GM18511 (cell line): Measurements from ENCODE around the gene COA8.
"Not testable (repeated sequence)": the region's sequence is repeated elsewhere in the genome, so short reads cannot be mapped to it uniquely, and the experiment has no call there.

Experiments used
- ATAC-seq: cut with Tn5 transposase; IDR thresholded peaks from one replicate; pipeline ENCODE4 v1.9.1; 2021; ENCODE audit warnings: mild to moderate bottlenecking, moderate library complexity; ENCODE audit not compliant: unreplicated experiment

The COA8 gene

DNA sequence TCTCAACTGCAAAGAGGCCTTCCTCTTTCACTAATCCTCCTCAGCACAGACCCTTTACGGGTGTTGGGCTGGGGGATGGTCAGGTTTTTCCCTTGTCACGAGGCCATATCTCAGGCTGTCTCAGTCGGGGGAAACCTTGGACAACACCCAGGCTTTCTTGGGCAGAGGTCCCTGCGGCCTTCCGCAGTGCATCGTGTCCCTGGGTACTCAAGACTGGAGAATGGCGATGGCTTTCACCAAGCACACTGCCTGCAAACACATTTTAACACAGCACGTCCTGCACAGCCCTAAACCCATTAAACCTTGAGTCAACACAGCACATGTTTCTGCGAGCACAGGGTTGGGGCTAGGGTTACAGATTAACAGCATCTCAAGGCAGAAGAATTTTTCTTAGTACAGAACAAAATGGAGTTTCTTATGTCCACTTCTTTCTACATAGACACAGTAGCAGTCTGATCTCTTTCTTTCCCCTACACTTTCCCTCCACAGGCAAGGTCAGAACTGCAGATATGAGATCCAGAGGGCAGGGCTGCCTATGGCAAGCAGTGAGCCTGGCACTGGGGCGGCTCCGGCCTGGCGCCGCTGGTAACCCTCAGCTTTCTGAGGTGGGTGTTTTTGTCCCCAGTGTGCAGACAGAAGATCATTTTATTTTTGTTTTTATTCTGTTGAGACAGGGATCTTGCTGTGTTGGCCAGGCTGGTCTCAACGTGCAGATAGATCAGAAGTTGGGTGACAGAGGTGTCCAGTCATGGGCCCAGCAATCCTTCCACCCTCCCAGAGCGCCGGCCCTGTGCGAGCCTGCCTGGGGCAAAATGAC is 37.1 kb upstream of the COA8 start:
- not testable (repeated sequence) for ATAC-seq

DNA sequence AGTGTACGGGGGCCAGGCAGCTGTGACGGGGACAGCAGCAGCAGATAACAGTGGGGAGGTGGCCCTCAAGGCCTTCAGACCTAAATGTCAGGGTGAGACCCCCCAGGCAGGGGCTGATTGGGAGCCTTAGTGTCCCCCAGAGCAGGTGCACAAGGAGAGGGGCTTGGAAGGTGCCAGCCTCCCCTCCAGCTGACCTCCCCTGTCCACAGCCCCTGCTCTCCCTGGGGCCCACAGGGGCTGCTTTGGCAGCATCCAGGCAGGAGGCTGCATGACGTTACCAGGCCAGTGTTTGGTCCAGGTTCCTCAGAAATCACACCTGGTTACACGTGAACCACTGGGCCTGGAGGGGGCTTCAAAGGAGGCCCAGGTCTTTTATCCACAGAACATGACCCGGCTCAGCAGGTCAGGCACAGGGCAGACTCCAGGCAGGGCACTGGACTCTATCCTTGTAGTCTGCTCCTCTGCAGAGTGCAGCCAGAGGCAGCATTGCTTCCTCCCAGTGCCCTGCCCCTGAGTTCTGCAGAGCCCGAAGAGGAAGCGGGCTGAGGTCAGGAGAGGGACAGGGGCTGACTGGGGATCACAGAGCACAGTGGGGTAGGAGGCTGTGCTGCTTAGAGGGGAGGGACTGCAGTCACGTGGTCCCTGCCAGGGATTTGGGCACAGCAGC is 36.4 kb upstream of the COA8 start:
- no peak for ATAC-seq

DNA sequence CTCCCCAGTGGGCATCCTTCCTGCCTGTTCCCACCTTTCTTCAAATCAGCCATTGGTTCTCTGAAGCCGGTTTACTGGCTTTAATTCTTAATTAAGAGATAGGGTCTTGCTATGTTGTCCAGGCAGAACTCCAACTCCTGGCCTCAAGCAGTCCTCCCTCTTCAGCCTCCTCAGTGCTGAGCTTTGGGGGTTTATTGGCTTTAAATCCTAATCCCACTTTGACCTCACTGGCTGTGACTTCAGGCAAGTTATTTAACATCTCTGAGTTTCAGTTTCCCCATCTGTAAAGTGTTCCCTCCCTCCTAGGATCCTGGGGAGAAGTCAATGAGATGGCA is 35.9 kb upstream of the COA8 start:
- ATAC-seq, result no peak

DNA sequence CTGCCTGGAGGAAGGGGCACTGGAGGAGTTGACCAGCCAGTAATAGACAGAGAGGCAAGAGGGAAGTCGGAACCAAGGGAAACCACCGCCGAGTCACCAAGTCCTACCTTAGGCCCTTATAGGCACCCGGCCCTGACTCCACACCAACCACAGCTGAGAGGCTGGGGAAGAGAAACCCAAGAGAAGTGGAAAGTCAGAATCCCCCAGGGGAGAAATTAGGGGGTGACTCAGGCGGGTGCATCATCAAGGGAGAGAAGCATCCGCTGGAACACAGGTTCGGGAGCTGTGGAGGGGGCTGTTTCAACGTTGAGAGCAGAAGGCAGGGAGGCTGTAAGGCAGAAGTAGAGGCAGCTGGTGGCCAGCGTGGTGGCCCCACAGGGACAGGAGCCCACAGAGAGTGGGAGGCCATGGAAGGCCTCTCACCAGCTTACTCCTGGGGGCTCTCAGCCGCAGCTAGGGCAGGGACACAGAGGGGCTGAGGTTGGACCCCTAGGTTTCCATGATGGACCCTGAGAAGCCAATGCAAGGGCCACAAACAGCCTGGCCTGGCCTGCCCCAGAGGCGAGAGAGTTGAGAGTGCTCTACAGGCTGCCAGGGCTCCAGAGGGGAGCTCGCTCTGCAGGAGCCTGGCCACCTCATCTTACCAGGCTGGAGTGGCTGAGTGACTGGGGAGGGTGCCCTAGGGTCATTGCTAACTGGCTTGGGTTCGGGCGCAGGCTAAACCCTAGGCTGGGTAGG is 35.2 kb upstream of the COA8 start:
- peak; percentile 83 for ATAC-seq

DNA sequence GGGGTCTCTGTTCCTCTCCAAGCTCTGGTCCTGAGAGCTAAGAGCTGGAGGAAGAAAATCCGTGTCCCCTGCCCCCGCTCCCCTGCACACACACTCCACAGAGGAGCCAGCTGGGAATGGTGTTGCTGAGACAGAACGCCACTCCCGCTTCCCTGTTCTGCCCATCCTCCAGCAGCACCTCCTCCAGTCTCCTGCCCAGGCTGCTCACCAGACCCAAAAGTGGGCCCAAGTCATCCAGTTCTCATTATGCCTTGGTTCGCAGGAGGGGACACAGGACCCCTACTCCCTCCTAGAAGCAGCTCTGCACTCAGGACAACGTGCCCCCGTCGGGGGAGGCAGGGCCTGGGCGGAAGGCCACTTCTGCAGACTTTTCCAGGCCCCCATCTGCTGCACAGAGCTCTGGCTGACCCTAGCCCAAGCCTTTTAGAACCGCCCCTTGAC is 34.6 kb upstream of the COA8 start:
- ATAC-seq, result no peak

DNA sequence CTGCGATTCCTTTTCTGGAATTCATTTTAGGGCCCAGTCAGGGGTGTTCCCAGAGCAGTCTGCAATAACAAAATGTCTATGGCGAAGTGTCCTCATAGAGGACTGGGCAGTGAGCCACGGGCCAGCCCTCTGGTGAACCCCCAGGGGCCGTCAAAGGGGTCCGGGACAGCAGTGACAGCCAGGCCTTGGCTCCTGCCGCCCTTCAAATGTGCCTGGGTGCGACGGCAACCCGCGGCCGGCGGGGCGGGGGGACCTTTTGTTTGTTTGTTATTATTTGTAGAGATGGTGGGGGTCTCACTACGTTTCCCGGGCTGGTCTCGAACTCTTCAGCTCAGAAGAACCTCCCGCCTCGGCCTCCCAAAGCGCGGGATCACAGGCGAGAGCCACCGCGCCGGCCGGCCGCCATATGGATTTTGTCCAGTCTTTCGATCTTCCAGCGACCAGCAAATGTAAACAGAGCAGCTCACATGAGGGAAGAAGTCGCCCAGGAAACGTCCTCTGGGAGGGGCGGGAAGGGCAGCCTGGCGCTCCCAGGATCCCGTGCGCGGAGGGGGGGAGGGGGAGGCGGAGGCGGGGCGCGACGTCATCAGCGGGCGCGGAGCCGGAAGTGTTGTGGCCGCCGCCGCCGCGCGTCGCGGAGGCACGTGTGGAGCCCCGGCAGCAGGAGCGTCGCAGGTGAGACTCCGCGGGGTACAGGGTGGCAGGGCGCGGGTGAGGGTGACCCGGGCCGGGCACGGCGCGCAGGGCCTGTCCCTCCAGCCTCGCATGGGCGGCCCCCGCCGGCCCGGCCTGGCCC is 34.0 kb upstream of the COA8 start, which contains the start of gene TRMT61A:
Gene TRMT61A (plus strand): TSS at position 610 of the 796 bp plus-strand sequence. CDS start 783 bp downstream, outside the sequence.
- peak; percentile 38 for ATAC-seq

DNA sequence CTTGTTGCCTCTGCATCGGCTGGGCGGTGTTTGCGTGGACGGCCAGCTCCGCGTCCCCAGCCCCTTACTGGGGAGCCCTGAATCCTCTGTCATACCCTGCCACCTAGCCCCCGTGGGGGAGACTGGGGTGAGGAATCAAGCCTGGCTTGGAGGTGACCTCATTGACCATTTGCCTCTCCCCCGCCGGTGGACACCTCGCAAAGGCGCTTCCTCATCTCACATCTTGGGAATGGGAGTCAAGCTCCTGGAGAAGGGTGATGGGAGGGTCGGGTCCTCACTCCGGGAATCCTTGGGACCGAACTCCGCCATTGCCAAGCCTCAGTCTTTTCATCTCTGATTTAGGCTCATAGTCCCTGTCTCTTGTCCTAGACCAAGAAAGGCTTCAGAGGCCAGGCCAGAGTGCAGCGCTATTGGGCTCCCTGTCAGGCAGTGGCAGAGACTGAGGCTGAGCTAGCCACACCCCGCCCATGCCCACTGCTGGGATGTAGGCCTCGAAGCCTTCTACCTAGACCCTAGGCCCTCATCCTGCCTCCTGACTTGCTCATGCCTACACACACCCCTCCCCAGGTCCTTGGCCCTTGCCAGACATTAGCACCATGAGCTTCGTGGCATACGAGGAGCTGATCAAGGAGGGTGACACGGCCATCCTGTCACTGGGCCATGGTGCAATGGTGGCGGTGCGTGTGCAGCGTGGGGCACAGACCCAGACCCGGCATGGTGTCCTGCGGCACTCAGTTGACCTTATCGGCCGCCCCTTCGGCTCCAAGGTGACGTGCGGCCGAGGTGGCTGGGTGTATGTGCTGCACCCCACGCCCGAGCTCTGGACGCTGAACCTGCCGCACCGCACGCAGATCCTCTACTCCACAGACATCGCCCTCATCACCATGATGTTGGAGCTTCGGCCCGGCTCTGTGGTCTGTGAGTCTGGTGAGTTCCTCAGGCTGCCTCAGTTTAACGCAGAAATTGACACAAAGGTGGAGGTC is 33.1 kb upstream of the COA8 start:
- ATAC-seq, result no peak

DNA sequence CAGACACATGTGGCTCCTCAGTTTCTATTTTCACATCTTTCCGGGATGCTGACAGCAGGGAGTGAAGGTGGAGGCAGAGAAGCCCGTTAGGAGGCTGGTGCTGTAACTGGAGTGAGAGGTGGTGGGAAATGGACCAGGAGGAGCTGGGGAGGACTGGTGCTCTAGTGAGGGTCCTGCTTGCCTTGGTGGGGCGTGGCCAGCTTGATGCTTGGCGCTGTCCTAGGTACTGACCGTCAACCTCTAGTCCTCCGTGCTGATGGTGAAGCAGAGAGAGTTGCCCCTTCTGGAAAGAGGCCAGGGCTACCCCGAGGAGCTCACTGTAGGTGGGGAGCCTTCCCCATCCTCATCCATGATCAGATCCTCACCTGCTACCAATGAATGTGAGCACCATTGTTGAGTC is 32.4 kb upstream of the COA8 start:
- no peak for ATAC-seq

DNA sequence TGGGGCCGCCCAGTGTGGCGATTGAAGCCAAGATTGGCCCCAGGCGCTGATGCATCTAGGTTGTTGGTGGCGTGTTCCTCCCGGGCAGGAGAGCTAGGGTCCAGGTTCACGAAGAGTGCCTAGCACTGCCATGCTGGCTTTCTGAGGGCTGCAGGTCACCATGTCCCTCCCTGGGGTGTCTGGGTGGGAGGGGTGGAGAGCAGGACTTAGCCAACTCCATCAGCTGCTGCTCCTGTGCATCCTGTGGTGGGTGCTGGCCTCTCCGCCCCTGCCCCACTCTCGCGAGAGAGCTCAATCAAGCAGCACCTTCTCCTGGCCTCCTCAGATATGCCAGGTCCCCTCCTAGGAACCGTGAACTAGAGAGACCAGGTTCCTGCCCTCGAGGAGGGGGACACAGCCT is 31.9 kb upstream of the COA8 start:
- no peak for ATAC-seq

DNA sequence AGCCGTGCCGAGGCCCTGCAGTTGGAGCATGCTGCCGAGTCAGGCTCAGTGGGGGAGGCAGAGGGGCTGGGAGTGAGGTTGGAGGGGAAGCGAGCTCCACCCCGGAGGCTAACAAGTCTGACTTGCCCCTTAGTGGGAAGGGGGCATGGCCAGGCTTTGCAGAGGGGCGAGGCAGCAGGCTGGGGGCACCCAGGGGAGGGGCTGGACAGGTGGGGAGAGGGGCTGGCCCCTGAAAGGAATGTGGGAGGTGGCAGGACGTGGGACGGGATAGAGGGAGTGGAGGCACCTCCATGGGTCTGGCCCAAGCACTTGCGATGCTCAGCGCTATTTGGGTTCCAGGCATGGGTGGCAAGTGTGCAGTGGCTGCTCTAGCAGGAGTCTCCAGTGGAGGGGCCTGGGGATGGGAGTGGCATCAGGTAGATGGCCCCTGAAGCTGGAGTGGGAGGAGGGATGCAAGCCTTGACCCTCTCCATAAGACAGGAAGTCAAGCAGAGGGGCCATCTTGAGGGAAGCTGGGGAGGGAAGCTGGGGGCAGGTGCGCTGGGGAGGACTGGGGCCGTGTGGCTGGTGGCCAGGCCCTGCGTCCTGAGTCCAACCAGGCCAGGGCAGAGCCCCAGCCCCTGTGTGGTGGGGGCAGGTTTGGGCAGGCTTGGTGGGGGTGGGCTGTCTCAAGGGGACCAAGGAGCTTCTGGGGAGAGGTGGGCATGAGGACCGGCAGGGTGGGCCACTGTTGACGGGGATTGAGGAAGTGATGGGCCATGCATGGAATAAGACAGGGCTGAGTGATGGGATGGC is 31.1 kb upstream of the COA8 start:
- ATAC-seq, result no peak

DNA sequence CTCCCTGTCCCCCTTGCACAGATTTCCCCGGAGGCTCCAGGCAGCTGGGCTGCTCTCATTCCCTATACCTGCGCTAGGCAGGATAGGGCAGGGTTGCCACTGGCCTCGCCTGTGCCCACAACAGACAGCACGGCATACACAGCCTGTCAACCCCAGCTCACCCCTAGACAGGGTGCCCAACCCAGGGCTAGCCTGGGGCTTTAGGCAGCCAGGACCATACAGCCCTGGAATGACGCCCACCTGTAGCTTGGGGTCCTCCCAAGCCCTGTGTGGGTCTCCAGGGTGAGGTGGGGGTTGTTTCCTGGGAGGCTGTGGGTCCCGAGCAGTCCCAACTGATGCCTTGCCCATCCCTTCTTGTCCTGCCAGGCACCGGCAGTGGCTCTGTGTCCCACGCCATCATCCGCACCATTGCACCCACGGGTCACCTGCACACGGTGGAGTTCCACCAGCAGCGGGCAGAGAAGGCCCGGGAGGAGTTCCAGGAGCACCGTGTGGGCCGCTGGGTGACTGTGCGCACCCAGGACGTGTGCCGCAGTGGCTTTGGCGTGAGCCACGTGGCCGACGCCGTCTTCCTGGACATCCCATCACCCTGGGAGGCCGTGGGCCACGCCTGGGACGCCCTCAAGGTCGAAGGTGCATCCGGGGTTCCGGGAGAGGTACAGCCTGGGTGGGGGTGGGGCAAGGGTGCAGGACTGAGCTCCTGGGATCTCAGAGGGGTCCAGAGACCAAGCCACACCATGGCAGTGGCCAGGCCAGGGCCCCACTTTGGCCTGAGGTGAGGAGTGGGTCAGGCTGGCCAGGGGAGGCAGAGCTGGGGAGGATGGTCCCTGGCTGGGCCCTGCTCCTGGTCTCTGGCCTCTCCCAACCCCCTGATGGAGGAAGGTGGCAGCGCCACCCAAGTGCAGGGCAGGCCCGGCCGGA is 30.3 kb upstream of the COA8 start:
- ATAC-seq, result no peak

DNA sequence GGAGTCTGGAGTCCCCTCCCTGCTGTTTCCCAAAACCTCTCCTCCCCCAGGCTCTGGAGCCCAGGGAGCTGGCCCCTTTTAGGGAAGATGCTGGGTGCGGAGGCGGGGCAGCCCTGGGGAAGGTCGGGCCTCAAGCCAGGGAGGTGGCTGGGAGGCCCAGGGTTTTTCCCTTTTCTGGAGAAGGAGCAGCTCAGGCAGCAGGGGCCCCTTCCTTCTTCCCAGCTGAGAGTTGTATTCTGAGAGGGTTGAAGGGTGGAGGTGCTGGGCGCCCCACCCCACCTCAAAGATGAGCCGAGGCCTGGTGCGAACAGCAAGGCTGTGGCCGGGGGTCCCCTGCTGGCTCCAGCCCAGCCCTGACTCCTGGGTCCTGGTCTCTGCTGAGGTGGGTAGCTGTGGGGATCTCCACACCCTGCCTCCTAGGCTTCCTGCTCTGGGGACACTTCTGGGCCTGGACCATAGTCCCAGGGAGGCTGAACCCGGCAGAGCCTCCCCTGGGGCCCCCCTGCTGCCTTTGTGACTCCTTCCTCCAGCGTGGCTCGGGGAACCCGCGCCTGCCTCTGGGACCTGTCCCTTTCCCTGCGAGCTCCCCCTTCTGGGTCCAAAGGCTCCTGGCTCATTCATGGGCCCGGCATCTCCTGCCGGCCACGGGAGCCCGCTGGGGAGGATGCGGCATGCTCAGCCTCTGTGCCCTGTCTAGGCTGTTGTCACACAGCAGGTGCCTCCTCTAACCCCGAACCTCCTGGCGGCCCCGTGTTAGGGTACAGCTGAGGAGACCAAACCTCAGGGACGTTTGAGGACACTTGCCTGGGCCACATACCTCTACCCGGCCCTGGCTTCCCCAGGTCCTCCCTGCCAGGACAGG is 29.4 kb upstream of the COA8 start:
- no peak for ATAC-seq

DNA sequence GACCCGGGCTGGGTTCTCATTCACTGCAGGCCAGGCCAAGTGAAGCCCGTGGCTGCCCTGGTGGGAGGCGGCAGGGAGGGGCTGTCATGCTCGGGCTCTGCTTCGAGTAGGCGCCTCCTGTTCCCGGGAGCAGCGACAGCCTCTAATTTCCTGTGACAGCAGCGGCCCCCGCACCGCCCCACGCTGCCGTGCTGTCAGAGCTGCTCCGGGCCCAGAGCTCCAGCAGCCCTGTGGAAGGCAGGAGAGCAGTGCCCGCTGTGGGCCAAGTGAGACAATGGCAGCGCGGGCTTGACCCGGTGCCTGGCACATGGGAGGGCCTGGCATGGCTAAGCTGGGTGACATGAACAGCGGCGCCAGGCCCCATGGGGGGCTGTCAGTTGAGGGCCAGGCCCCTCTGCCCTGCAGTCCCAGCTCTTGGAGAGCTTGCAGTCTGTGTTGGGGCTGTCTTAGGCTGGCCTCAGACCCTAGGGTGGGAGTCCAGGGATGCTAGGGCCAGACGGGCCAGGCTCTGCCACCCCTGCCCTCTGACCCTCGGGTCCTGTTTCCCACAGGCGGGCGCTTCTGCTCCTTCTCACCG is 28.7 kb upstream of the COA8 start:
- ATAC-seq, result no peak

DNA sequence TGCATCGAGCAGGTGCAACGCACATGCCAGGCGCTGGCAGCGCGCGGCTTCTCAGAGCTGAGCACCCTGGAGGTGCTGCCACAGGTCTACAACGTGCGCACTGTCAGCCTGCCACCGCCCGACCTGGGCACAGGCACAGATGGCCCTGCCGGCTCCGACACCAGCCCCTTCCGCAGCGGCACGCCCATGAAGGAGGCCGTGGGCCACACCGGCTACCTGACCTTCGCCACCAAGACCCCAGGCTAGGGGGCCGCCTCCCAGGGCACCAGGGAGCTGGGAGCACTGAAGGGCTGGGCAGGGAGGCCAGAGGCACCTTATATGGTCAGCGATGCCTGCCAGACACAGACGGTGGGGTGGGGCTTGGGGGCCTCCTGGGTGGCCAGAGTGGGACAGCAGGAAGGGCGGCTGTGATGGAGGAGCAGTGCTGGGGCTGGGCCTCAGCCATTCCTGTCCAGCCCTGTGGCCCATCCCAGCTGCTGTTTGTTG is 28.1 kb upstream of the COA8 start:
- no peak for ATAC-seq

DNA sequence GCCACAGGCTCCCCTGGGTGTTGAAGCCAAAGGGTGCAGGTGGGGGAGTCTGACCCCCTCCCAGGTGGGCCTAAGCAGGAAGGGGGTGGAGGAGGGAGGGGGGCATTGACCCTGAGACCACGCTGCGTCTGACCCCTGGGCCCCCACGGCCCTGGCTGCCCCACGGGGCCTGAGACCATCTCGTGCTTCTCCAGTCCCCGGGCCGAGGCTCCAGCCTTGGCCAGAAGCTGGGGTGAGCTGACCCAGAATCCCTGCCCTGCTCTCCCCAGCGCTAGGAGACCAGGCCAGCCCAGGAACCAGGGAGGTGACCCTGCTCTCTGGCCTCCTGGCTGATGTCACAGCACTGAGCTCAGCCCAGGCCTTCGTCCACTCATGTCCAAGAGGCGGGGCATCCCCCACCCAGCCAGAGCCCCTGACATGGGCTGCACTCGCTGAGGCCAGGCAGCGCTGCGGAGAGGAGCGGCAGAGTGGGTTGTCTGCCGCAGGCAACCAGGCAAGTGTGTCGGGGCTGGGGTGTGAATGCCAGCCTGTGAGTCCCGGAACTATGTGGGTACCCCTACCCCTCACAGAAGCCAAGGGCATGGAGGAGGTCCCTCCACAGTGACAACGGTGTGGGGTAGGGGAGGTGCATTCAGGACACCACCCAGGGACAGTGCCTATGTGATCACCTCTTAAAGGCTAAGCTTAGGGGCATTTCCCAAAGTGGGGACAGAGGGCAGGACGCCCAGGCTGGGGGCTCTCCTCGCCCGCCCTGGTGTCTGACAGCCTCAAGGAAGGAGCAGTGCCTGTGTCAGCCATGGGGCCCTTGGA is 27.5 kb upstream of the COA8 start:
- no peak for ATAC-seq
